ENCODE measurements around the gene PNPLA3. TPM values are rescaled to one million over a fixed set of nuclear protein-coding genes. Genes with fewer than 3 reads are reported as not detected.
A peak's percentile ranks its signal among the peaks of the same experiment; 100 is the strongest.

Gene PNPLA3
- total and polyA plus RNA-seq, 2 experiments from 2014 or later, result 2.1 to 2.3 TPM

DNA sequence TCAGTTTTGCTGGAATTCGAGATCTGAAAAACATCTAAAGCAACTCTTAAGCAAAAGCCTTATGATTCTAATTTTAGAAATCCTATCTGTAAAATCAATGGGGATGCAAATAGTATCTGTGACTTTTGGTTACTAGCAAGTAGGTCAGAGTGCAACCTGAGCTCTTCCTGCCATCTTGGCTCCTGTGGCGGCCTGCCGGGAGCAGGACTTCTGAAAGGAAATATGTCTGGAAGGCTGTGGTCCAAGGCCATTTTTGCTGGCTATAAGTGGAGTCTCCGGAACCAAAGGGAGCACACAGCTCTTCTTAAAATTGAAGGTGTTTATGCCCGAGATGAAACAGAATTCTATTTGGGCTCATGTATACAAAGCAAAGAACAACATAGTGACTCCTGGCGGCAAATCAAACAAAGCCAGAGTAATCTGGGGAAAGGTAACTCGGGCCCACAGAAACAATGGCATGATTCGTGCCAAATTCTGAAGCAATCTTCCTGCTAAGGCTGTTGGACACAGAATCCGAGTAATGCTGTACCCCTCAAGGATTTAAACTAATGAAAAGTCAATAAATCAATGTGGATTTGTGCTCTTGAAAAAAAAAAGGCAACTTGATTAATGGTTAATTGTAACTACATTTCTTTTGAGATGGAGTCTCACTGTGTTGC, 33.3 kb downstream of the PNPLA3 start:
- Histone ChIP-seq H3K27me3 (no peaks in the 10 kb centered on the region), H3K27ac (peak overlapping the region; percentile 87), H3K4me3 (peak overlapping the region; percentile 55), H3K4me1 (ENCODE audit: low read depth) (peaks cover 10% of the 10 kb centered on the region), H3K9me3 (ENCODE audit: low read depth) (no peaks in the 10 kb centered on the region), H3K36me3 (no peaks in the 10 kb centered on the region)
- TF ChIP-seq, protein P1, sequence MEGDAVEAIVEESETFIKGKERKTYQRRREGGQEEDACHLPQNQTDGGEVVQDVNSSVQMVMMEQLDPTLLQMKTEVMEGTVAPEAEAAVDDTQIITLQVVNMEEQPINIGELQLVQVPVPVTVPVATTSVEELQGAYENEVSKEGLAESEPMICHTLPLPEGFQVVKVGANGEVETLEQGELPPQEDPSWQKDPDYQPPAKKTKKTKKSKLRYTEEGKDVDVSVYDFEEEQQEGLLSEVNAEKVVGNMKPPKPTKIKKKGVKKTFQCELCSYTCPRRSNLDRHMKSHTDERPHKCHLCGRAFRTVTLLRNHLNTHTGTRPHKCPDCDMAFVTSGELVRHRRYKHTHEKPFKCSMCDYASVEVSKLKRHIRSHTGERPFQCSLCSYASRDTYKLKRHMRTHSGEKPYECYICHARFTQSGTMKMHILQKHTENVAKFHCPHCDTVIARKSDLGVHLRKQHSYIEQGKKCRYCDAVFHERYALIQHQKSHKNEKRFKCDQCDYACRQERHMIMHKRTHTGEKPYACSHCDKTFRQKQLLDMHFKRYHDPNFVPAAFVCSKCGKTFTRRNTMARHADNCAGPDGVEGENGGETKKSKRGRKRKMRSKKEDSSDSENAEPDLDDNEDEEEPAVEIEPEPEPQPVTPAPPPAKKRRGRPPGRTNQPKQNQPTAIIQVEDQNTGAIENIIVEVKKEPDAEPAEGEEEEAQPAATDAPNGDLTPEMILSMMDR (IDR thresholded peaks at IDR 0.05; ENCODE audit: low read depth, low read length), result no peak
- peak in 1 of 2 donors; percentile 49 for DNase-seq (ENCODE audit: low read depth in 1 of 2, low spot score in 1 of 2)

DNA sequence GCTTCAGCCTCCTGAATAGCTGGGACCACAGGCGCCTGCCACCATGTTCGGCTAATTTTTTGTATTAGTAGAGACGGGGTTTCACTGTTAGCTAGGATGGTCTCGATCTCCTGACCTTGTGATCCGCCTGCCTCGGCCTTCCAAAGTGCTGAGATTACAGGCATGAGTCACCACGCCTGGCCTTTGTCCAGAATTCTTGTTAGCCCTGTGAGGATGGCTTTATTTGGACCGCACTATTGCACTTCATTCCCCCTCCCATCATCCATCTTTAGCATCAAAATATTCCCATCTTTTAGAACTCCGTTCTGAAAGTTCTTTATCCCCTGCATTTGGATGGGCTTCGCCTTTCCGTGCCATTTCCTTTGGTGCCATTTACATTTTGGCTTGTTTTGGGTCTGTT, 34.3 kb downstream of the PNPLA3 start:
- Histone ChIP-seq H3K9me3 (ENCODE audit: low read depth) (no peaks in the 10 kb centered on the region), H3K27me3 (no peaks in the 10 kb centered on the region), H3K4me1 (ENCODE audit: low read depth) (peaks cover 10% of the 10 kb centered on the region), H3K36me3 (no peaks in the 10 kb centered on the region), H3K27ac (no peak overlapping the region), H3K4me3 (no peak overlapping the region)
- DNase-seq (ENCODE audit: low read depth in 1 of 2, low spot score in 1 of 2), result peak in 1 of 2 donors; percentile 57
- TF ChIP-seq, protein P1 (IDR thresholded peaks at IDR 0.05; ENCODE audit: low read depth, low read length), result no peak

- DNase-seq (ENCODE audit: low read depth in 1 of 2, low spot score in 1 of 2), result no peak
- Histone ChIP-seq H3K4me3 (no peak overlapping the region), H3K27ac (no peak overlapping the region), H3K4me1 (ENCODE audit: low read depth) (no peaks in the 10 kb centered on the region), H3K27me3 (no peaks in the 10 kb centered on the region), H3K9me3 (ENCODE audit: low read depth) (no peaks in the 10 kb centered on the region), H3K36me3 (peaks cover 40% of the 10 kb centered on the region)
- TF ChIP-seq, protein P1 (IDR thresholded peaks at IDR 0.05; ENCODE audit: low read depth, low read length), result no peak
Observed at GRCh38 chr22:43964314-43964857, 40.8 kb downstream of the PNPLA3 start.

GRCh38 chr22:43967069-43967468, 43.5 kb downstream of the PNPLA3 start:
- Histone ChIP-seq H3K4me1 (ENCODE audit: low read depth) (no peaks in the 10 kb centered on the region), H3K4me3 (no peak overlapping the region), H3K27ac (no peak overlapping the region), H3K27me3 (no peaks in the 10 kb centered on the region), H3K36me3 (peaks cover 46% of the 10 kb centered on the region), H3K9me3 (ENCODE audit: low read depth) (no peaks in the 10 kb centered on the region)
- peak in 1 of 2 donors; percentile 5 for DNase-seq (ENCODE audit: low read depth in 1 of 2, low spot score in 1 of 2)
- TF ChIP-seq, protein P1 (IDR thresholded peaks at IDR 0.05; ENCODE audit: low read depth, low read length), result no peak

- Histone ChIP-seq H3K36me3 (peaks cover 58% of the 10 kb centered on the region), H3K4me1 (ENCODE audit: low read depth) (no peaks in the 10 kb centered on the region)
Observed at GRCh38 chr22:43968614-43969013, 45.0 kb downstream of the PNPLA3 start.

More at GRCh38 chr22:43968614-43969013, 45.0 kb downstream of the PNPLA3 start:
- DNase-seq (ENCODE audit: low read depth in 1 of 2, low spot score in 1 of 2), result no peak
- TF ChIP-seq, protein P1 (IDR thresholded peaks at IDR 0.05; ENCODE audit: low read depth, low read length), result no peak
- H3K27ac ChIP-seq, result no peak overlapping the region
- H3K27me3 ChIP-seq, result no peaks in the 10 kb centered on the region
- H3K9me3 ChIP-seq (ENCODE audit: low read depth), result no peaks in the 10 kb centered on the region
- no peak overlapping the region for H3K4me3 ChIP-seq
